ENCODE measurements around the gene SPR. TPM values are rescaled to one million over a fixed set of nuclear protein-coding genes. Genes with fewer than 3 reads are reported as not detected.

The SPR gene
- total and polyA plus RNA-seq, 9 of the 15 experiments (the other 6 are each of a cell fraction or from before 2014, with no cell fraction given) = 7.7 to 38.3 (median 26.3) TPM

DNA sequence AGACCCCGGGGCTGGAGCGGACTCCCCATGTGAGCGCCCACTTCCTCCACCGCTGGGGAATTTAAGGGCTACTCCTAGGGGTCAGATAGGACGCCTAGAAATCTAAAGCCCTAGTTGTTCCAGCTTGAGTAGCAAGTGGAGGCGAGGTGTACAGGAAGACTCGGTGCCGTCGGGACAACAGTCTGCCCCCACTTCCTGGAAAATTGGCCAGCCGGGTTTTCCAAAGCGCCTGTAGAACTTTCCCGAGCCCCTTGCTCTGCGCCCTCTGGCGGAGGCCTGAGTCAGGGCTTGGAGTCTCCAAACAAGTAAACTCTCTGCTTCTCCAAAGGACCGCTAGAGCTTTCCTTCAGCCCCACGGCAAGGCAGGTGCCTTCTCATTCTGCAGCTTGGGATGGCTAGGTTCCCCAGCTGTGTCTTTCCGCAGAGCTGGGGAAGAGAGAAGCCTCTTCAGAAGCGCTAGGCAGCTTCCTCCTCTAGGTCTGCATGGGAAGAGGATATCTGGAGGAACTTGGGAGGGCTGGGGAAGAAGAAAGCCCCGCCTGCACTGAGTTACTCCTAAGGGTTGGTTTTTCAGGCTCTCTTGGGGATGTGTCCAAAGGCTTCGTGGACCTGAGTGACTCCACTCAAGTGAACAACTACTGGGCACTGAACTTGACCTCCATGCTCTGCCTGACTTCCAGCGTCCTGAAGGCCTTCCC is 681 bp downstream of the SPR start (continued):
- TF ChIP-seq, protein P1, sequence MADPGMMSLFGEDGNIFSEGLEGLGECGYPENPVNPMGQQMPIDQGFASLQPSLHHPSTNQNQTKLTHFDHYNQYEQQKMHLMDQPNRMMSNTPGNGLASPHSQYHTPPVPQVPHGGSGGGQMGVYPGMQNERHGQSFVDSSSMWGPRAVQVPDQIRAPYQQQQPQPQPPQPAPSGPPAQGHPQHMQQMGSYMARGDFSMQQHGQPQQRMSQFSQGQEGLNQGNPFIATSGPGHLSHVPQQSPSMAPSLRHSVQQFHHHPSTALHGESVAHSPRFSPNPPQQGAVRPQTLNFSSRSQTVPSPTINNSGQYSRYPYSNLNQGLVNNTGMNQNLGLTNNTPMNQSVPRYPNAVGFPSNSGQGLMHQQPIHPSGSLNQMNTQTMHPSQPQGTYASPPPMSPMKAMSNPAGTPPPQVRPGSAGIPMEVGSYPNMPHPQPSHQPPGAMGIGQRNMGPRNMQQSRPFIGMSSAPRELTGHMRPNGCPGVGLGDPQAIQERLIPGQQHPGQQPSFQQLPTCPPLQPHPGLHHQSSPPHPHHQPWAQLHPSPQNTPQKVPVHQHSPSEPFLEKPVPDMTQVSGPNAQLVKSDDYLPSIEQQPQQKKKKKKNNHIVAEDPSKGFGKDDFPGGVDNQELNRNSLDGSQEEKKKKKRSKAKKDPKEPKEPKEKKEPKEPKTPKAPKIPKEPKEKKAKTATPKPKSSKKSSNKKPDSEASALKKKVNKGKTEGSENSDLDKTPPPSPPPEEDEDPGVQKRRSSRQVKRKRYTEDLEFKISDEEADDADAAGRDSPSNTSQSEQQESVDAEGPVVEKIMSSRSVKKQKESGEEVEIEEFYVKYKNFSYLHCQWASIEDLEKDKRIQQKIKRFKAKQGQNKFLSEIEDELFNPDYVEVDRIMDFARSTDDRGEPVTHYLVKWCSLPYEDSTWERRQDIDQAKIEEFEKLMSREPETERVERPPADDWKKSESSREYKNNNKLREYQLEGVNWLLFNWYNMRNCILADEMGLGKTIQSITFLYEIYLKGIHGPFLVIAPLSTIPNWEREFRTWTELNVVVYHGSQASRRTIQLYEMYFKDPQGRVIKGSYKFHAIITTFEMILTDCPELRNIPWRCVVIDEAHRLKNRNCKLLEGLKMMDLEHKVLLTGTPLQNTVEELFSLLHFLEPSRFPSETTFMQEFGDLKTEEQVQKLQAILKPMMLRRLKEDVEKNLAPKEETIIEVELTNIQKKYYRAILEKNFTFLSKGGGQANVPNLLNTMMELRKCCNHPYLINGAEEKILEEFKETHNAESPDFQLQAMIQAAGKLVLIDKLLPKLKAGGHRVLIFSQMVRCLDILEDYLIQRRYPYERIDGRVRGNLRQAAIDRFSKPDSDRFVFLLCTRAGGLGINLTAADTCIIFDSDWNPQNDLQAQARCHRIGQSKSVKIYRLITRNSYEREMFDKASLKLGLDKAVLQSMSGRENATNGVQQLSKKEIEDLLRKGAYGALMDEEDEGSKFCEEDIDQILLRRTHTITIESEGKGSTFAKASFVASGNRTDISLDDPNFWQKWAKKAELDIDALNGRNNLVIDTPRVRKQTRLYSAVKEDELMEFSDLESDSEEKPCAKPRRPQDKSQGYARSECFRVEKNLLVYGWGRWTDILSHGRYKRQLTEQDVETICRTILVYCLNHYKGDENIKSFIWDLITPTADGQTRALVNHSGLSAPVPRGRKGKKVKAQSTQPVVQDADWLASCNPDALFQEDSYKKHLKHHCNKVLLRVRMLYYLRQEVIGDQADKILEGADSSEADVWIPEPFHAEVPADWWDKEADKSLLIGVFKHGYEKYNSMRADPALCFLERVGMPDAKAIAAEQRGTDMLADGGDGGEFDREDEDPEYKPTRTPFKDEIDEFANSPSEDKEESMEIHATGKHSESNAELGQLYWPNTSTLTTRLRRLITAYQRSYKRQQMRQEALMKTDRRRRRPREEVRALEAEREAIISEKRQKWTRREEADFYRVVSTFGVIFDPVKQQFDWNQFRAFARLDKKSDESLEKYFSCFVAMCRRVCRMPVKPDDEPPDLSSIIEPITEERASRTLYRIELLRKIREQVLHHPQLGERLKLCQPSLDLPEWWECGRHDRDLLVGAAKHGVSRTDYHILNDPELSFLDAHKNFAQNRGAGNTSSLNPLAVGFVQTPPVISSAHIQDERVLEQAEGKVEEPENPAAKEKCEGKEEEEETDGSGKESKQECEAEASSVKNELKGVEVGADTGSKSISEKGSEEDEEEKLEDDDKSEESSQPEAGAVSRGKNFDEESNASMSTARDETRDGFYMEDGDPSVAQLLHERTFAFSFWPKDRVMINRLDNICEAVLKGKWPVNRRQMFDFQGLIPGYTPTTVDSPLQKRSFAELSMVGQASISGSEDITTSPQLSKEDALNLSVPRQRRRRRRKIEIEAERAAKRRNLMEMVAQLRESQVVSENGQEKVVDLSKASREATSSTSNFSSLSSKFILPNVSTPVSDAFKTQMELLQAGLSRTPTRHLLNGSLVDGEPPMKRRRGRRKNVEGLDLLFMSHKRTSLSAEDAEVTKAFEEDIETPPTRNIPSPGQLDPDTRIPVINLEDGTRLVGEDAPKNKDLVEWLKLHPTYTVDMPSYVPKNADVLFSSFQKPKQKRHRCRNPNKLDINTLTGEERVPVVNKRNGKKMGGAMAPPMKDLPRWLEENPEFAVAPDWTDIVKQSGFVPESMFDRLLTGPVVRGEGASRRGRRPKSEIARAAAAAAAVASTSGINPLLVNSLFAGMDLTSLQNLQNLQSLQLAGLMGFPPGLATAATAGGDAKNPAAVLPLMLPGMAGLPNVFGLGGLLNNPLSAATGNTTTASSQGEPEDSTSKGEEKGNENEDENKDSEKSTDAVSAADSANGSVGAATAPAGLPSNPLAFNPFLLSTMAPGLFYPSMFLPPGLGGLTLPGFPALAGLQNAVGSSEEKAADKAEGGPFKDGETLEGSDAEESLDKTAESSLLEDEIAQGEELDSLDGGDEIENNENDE (IDR thresholded peaks at IDR 0.05; ENCODE audit: low read depth, low read length) = no peak
- TF ChIP-seq TRIM24 (IDR thresholded peaks at IDR 0.05) (no peak), SIRT6 (IDR thresholded peaks at IDR 0.05; ENCODE audit: low read depth, low read length) (no peak), ZFP91 (CRISPR knock-in tag; IDR thresholded peaks at IDR 0.05) (no peak), RREB1 (CRISPR knock-in tag; IDR thresholded peaks at IDR 0.05) (no peak), MYBL2 (IDR thresholded peaks at IDR 0.05; ENCODE audit: low read depth) (no peak), MYBL2 (CRISPR knock-in tag; IDR thresholded peaks at IDR 0.05; ENCODE audit: borderline replicate concordance) (no peak), CBX1 (IDR thresholded peaks at IDR 0.05; ENCODE audit: low read depth) (no peak)

Measured in K562 (cell line).